ENCODE measurements around the gene GCGR. TPM values are rescaled to one million over a fixed set of nuclear protein-coding genes. Genes with fewer than 3 reads are reported as not detected.

The GCGR gene
- not detected in 2 replicates for total RNA-seq (2014; rRNA removed; shearing (Covaris generic))
- polyA plus RNA-seq (2015; cell fraction: cytosol; rRNA removed): not detected in 2 replicates
- polyA plus RNA-seq (2015; cell fraction: nucleus; rRNA removed): not detected in 2 replicates

DNA sequence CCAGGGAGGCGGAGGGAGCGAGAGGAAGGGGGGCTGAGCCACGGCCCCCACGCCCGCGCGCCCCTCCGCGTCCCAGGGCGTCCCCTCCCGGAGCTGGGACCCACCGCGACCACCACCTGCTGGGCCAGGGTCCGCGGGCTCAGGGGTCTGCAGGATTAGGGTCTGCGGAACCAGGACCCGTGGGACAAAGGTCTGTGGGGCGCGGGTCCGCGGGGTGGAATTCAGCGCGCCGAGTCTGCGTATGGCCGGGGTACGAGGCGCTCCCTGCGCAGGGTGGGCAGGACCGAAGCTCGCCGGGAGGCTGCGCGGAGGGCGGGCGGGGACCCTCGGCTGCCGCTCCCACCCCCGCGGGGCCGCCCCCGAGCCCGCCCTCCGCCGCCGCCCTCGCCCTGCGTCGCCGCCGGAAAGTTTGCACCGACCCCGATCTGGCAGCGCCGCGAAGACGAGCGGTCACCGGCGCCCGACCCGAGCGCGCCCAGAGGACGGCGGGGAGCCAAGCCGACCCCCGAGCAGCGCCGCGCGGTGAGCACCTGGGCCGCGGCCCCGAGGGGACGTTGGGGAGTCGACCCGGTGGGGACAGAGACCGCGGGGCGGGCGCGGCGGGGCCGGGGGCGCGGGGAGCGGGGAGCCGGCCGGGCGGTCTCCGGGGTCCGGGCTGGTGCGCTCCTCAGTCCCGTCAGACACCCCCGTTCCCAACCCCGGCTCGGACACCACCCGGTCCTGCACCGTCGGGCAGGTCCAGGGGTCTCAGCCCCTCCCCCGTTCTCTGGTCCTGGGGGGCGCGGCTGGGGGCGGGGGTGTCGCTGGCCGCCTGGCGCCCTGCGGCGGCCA lies at the start of gene GCGR:
TSS of gene GCGR (plus strand) at position 423 of the 831 bp plus-strand sequence. CDS start 4,869 bp downstream, outside the sequence.
- in situ Hi-C loops (cut with HindIII; ENCODE audit: low pct_unique_long_range_greater_than_20kb, low sequenced_read_pairs): no loop called here
- DNase-seq (ENCODE audit: low read depth, low spot score): no peak

DNA sequence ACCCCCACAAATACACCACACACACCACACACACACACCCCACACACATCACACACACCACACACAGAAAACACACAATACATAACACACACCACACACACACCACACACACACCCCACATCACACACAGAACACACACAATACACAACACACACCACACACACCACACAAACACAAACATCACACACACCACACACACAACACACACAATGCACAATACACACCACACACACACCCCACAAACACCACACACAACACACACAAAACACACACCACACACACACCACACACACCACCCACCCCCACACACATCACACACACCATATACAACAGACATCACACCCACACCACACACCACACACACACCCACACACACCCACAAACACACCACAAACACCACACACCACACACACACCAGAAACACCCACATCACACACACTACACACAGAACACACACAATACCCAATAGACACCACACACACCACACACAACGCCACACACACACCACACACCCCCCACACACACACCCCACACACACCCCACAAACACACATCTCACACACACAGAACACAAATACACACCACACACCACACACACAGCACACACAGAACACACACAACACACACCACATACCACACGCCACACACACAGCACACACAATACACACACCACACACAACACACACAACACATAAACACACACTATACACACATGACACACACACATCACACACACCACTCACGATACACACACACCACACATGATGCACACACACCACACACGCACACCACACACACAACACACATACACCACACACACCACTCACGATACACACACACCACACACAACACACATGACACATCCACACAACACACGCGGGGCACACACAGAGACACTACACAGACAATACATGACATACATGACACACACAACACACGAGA lies 11.0 kb upstream of the GCGR start:
- in situ Hi-C loops (cut with HindIII; ENCODE audit: low pct_unique_long_range_greater_than_20kb, low sequenced_read_pairs): no loop called here
- DNase-seq (ENCODE audit: low read depth, low spot score): no peak

DNA sequence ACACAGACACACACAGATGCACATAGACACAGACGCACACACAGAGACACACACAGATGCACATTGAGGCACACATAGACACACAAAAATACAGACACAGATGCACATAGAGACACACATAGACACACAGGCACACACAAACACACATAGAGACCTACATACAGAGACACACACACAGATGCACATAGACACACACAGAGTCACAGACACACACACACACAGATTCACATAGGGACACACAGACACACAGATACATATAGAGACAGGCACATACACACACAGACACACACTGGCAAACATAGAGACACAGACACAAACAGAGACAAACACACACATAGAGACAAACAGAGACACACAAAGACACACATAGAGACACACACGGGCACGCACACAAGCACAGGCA lies 9.9 kb upstream of the GCGR start:
- in situ Hi-C loops (cut with HindIII; ENCODE audit: low pct_unique_long_range_greater_than_20kb, low sequenced_read_pairs): no loop called here

DNA sequence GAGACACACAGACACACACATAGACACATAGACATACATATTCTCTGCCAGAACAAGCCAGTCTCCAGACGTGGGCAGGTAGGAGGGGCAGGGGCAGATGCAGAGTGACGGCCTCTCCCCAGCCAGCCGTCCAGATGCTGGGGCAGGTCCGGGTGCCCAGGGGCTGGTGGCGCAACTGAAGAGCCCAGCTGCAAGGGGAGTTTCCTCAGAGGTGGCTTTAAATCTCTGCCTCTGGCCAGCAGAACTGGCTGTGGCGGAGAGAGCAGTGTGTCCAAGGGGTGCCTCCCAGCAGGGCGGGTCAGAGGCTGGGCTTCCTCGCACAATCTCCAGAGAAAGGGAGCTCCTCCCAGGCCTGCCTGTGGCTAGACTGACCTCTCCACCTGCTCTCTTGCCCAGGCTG lies 9.4 kb upstream of the GCGR start:
- in situ Hi-C loops (cut with HindIII; ENCODE audit: low pct_unique_long_range_greater_than_20kb, low sequenced_read_pairs): no loop called here
- no peak for DNase-seq (ENCODE audit: low read depth, low spot score)

More for the DNA sequence above, 9.9 kb upstream of the GCGR start:
- no peak for DNase-seq (ENCODE audit: low read depth, low spot score)

DNA sequence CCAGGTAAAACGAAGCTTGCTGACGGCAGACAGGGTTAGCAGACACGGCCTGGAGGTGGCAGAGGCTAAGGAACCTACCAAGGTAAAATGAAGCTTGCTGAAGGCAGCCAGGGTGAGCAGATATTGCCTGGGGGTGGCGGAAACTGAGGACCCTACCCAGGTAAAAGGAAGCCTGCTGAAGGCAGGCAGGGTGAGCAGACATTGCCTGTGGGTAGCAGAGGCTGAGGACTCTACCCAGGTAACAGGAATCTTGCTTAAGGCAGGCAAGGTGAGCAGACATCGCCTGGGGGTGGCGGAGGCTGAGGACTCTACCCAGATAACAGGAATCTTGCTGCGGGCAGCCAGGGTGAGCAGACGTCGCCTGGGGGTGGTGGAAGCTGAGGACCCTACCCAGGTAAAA lies 2.6 kb upstream of the GCGR start:
- DNase-seq (ENCODE audit: low read depth, low spot score): no peak
- in situ Hi-C loops (cut with HindIII; ENCODE audit: low pct_unique_long_range_greater_than_20kb, low sequenced_read_pairs): no loop called here

DNA sequence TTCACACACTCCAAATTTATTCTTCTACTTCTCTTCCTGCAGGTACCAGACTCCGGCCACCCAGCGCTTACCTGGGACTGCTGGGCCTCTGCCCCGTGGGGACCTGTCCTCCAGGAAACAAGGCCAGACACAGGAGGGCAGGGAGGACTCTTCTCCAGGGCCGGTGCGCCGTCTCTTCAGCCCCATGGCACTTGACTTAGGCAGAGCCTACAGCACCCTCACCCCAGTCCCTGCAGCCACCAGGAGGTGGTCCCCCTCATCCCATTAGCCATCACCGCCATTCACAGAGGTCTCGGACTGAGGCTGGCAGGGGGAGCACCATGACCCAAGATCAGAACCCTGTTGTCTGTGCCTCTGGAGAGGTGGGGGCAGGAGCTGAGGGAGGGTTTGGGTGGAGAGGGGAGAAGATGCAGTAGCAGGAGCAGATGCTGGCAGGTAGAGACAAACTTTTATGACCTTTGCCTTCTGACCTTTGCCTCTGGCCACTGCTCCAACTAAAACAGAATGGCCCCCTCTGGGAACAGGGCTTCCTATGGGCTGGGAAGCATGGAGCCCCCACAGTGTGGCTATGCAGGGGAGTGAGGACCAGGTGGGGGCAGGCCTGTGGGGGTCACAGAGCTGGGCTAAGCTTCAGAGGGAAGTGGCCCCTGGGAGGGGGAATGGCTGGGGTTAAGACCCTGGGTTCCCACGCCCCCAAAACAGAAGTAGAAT lies 1.7 kb upstream of the GCGR start:
- in situ Hi-C loops (cut with HindIII; ENCODE audit: low pct_unique_long_range_greater_than_20kb, low sequenced_read_pairs): no loop called here
- DNase-seq (ENCODE audit: low read depth, low spot score): no peak

DNA sequence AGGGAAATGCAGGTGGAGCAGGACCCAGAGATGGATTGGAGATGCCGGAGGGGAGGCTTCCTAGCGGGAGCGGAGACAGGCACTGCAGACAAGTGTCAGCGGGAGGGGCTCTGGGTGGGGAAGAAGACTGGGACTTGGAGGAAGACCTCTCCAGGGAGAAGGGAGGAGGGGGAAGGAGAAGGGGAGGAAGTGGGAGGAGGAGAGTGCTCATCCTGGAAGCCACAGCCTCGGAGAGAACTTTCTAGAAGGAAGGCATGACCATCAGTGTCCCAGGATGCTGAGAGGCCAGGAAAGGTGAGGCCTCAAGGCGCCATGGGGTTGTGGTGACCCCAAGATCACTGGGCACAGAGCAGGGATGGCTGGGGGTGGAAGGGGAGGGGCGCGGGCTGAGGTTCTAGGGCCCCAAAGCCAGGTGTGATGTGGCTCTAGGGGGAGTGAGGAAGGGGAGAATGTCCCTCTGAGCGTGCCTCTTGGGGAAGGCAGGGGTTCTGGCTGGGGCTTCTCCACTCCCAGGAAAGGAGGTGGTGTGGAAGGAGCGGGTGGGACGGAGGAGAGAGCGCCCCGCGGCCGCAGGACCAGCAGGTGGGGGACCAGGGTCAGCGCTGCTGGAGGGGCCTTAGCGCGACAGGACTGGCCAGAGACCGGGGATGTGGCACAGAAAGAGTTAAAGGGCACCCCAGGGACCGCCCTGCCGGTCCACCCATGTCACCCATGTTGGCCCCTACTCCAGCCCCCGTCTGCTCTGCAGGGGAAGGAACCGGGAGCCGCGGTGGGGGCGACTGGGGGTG lies 900 bp upstream of the GCGR start:
- in situ Hi-C loops (cut with HindIII; ENCODE audit: low pct_unique_long_range_greater_than_20kb, low sequenced_read_pairs): no loop called here

DNA sequence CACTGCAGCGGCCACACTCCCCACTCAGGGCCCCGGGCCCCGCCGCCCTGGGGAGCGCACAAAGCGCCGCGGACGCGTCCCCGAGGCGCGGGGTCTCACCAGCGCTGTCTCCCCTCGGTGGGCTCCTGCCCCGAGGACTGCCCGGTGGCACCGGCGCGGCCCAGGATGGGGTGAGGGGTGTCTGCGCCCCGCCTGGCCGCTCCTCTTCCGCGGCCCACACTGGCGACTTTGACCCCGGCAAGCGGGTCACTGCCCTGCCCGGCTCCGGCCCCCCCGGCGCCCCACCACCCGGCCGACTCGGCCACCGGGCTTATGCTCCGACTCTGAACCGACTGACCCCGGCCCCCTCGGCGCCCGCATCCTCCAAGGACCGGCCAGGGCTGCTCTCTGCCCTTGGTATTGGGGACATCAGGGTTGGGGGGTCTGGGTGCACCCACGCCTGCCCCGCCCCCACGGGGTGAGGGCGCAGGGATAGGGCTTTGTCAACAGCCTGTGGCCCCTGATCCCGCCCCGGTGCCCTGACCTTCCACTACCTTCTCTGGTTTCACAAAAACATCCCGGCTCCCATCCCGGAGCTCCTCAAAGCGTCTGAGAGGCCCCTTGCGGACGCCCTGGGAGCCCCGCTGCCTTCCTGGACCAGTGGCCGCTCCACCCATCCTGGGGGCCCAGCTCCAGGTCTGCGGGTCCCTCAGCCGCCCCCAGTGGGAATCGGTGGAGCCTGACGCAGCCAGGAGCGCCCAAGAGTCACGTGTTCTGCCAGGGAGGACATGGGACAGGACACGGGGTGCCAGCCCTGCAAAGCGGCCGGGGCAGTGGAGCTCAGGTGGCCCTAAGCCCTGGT lies 829 bp downstream of the GCGR start:
- in situ Hi-C loops (cut with HindIII; ENCODE audit: low pct_unique_long_range_greater_than_20kb, low sequenced_read_pairs): no loop called here
- DNase-seq (ENCODE audit: low read depth, low spot score): no peak

More for the DNA sequence above, 900 bp upstream of the GCGR start:
- DNase-seq (ENCODE audit: low read depth, low spot score): no peak

DNA sequence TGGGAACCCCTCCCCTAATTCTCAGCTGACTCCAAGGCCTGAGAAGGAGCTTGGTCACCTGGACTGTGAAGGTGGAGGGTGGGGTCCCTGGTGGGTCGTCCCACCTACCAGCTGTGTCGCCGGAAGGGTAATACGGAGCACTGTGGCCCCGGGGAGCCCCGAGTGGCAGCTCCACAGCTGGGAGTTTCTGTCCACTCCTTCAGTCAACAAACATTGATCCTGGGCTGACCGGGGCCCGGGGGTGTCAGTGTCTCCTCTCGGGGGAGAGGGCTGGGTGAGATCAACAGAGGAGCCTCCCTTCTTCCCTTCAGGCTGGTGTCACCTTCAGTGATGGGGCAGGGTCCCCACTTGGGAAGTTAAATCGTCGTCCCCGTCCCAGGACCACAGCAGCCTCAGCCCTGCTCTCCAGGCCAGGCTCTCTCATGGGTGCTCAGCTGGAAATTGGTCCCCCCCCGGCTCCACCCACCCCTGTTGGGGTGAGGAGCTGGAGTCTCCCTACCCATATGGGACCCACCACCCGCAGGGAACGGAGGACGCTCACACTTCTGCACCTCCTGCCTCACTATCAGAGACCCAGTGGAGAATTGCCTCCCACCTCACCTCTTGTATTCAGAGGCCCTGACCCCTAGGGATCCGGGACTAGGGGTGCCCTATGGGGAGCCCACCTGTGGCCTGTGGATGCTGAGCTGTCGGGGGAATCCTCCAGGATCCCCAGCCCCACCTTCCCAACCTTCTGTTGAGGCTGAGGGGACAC lies 1.9 kb downstream of the GCGR start:
- no peak for DNase-seq (ENCODE audit: low read depth, low spot score)
- in situ Hi-C loops (cut with HindIII; ENCODE audit: low pct_unique_long_range_greater_than_20kb, low sequenced_read_pairs): no loop called here

DNA sequence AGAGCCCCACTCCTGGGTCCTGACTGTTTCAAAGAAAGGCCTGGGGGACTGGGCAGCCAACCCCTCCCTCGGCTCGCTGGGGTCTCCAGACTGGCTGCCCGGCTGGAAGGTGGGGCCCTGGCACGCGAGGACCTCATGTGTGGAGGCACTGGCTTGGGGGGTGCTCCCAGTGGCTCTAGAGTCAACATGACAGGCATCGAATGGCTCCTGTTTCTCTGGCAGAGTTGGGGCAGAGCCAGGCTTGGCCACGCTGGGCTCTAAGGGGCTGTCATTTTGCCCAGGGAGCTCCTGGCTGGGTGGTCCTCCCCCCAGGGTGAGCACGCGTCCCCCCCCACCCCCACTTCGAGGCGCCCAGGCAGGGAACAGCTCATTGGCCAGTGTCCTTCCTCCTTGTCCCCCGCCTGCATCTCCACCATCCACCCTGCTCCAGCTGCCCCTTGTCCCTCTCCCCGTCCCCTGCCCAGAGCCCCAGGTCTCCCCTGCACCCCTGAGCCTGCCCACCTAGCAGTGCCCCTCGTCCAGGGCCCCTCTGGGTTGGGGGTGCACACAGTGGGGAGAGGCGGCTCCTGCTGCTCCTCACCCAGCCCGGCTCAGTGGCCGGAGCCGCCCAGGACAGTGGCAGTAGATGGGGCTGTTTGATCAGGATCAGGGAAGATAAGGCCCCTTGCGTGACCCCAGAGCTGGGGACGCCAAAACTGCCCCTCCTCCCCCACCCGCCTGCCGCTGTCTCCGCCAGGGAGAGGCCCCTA lies 2.7 kb downstream of the GCGR start:
- DNase-seq (ENCODE audit: low read depth, low spot score): no peak
- in situ Hi-C loops (cut with HindIII; ENCODE audit: low pct_unique_long_range_greater_than_20kb, low sequenced_read_pairs): no loop called here

DNA sequence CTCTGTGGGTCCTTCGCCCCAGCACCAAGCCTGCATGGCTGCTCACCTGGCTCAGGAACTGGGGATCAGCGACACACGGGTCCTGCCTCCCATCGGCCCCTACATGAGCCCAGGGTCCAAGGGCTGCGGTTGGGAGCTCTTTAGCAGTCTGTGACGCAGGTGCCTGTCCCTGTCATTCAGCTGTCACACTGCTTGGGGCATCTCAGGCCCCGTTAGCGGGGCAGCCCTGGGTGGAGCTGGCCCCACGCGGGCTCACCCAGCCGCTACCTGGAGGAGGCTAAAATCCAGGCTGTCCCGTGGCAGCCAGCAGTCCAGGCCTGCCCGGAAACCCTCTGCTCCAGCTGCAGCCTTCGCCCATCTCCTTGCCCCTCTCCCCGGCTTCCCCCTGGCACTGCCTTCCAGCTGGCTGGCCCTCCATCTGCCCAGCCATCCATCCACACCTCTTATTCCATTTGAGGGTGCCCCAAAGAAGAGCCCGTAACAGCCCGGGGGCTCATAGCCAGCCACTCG lies 3.3 kb downstream of the GCGR start:
- no peak for DNase-seq (ENCODE audit: low read depth, low spot score)
- in situ Hi-C loops (cut with HindIII; ENCODE audit: low pct_unique_long_range_greater_than_20kb, low sequenced_read_pairs): no loop called here

DNA sequence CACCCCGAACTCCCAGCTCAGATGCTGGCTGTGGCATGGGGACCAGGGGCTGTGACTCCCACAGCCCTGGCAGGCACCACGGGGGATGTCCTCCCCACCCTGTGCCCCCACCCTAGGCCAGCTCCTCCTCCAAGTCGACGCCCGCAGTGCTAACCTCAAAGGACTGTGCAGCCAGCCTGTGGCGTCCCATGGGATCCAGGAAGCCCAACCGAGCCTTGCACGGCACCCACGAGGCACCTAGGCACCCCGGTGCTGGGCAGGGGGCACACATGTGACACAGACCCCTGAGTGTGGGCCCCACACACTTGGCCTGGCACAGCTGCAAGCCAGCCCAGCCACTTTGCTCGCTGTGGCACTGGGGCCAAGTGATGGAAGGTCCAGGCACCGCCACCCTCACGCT lies 3.9 kb downstream of the GCGR start:
- no peak for DNase-seq (ENCODE audit: low read depth, low spot score)
- in situ Hi-C loops (cut with HindIII; ENCODE audit: low pct_unique_long_range_greater_than_20kb, low sequenced_read_pairs): no loop called here

DNA sequence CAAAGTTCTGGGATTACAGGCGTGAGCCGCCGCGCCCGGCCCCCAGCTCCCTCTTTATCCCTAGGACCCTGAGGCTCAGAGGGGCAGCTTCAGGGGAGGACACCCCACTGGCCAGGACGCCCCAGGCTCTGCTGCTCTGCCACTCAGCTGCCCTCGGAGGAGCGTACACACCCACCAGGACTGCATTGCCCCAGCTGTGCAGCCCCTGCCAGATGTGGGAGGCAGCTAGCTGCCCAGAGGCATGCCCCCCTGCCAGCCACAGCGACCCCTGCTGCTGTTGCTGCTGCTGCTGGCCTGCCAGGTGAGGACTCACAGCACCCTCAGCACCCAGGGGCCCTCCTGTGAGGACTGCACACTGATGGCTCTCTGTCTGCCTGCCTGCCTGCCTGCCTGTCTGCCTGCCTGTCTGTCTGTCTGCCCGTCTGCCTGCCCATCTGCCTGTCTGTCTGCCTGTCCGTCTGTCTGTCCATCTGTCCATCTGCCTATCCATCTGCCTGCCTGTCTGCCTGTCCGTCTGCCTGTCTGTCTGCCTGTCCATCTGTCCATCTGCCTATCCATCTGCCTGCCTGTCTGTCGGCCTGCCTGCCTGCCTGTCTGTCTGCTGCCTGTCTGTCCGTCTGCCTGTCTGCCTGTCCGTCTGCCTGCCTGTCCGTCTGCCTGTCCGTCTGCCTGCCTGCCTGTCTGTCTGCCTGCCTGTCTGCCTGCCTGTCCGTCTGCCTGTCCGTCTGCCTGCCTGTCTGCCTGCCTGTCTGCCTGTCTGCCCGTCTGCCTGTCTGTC lies 5.0 kb downstream of the GCGR start:
- in situ Hi-C loops (cut with HindIII; ENCODE audit: low pct_unique_long_range_greater_than_20kb, low sequenced_read_pairs): no loop called here
- DNase-seq (ENCODE audit: low read depth, low spot score): peak; percentile 56

DNA sequence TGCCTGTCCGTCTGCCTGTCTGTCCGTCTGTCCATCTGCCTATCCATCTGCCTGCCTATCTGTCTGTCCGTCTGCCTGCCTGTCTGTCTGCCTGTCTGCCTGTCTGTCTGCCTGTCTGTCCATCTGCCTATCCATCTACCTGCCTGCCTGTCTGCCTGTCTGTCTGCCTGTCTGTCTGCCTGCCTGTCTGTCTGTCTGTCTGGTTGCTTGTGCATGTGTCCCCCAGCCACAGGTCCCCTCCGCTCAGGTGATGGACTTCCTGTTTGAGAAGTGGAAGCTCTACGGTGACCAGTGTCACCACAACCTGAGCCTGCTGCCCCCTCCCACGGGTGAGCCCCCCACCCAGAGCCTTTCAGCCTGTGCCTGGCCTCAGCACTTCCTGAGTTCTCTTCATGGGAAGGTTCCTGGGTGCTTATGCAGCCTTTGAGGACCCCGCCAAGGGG lies 5.6 kb downstream of the GCGR start:
- in situ Hi-C loops (cut with HindIII; ENCODE audit: low pct_unique_long_range_greater_than_20kb, low sequenced_read_pairs): no loop called here

More for the DNA sequence above, 5.6 kb downstream of the GCGR start:
- no peak for DNase-seq (ENCODE audit: low read depth, low spot score)

Data from SK-MEL-5 (cell line).